Cardiac muscle cell (in vitro differentiated cells and primary cell): ENCODE results near the gene FOCAD. TPM values are rescaled to one million over a fixed set of nuclear protein-coding genes. Genes with fewer than 3 reads are reported as not detected.
"Not testable (repeated sequence)": the region's sequence is repeated elsewhere in the genome, so short reads cannot be mapped to it uniquely, and the experiment has no call there.

Source experiments
- DNase-seq, 2 donors: peaks; one replicate each; pipeline versions ENCODE4 v3.0.0 to v3.0.0-alpha.2; 2010 to 2017; ENCODE audit warnings: low read depth in 1 of 2, low spot score in 1 of 2
- H3K27ac ChIP-seq: fragments of 200-600 bp; sonication (generic); 2 replicates; pipeline ENCODE4 v1.5.1; 2016
- H3K27me3 ChIP-seq: fragments of 200-600 bp; sonication (generic); 2 replicates; pipeline ENCODE4 v1.6.0; 2016; ENCODE audit warnings: control low read depth
- H3K36me3 ChIP-seq: fragments of 200-600 bp; sonication (generic); 2 replicates; pipeline ENCODE4 v1.5.1; 2016; ENCODE audit warnings: control low read depth
- H3K4me1 ChIP-seq: fragments of 200-600 bp; sonication (generic); 2 replicates; pipeline ENCODE4 v1.8.1; 2017; ENCODE audit warnings: low read depth, mild to moderate bottlenecking, mixed run types
- H3K4me3 ChIP-seq: fragments of 200-600 bp; sonication (generic); 2 replicates; pipeline ENCODE4 v1.5.1; 2016; ENCODE audit warnings: mild to moderate bottlenecking
- H3K9me3 ChIP-seq: fragments of 200-600 bp; sonication (generic); 2 replicates; pipeline ENCODE4 v1.5.1; 2017; ENCODE audit warnings: low read depth, mild to moderate bottlenecking, control low read depth
- polyA plus RNA-seq: library from polyadenylated mRNA; unstranded; fragments of >200 nt; fragmentation: Nextera tagmentation; extraction: Ambion mirVana; gene quantifications from 2 replicates; pipeline ENCODE4 v1.2.1, GENCODE V29; 2016
- total RNA-seq: library from RNA; depleted of rRNA; stranded (reverse); fragments of >200 nt; gene quantifications from 2 replicates; pipeline ENCODE4 v1.2.3, GENCODE V29; 2016
- TF ChIP-seq, protein P1 (sequence below): IDR thresholded peaks from 2 replicates; pipeline ENCODE4 v1.5.1; 2012; ENCODE audit warnings: low read depth, mild to moderate bottlenecking, low read length

Gene FOCAD
- total and polyA plus RNA-seq, 2 experiments from 2014 or later, result 32.9 to 57.0 TPM

DNA sequence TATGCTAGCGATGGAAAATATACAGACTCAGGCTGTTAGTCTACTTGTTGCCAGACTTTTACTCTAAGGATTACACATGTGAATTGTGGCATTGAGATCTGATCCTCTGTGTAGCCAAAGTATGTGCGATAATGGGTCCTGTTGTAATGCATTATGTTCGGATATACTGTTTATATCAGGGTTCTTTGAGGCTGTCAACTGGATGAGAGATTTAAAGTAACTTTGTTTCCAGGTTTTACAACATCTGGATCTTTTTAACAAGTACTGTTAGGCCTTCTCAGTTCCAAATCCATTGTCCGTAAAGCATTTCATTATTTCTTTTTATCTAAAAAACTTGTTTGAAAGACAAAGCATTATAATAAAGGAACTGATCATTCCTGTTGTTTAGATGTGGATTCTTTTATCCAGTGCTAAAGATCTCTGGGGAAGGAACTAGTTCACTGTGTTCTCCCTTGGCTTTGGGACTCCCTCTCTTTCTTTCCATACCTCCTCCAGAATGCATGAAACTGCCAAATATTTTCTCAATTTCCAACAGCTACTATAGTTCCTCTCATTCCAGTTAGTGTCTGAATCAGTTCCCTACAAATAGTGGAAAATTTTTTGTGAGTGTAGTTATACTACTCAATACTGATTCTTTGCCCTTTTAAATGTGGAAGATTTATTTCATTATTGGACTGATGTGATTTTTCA lies 278.6 kb downstream of the FOCAD start:
- TF ChIP-seq, protein P1, sequence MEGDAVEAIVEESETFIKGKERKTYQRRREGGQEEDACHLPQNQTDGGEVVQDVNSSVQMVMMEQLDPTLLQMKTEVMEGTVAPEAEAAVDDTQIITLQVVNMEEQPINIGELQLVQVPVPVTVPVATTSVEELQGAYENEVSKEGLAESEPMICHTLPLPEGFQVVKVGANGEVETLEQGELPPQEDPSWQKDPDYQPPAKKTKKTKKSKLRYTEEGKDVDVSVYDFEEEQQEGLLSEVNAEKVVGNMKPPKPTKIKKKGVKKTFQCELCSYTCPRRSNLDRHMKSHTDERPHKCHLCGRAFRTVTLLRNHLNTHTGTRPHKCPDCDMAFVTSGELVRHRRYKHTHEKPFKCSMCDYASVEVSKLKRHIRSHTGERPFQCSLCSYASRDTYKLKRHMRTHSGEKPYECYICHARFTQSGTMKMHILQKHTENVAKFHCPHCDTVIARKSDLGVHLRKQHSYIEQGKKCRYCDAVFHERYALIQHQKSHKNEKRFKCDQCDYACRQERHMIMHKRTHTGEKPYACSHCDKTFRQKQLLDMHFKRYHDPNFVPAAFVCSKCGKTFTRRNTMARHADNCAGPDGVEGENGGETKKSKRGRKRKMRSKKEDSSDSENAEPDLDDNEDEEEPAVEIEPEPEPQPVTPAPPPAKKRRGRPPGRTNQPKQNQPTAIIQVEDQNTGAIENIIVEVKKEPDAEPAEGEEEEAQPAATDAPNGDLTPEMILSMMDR, result no peak
- no peaks in the 10 kb centered on the region for H3K27me3 ChIP-seq
- H3K4me3 ChIP-seq, result no peak overlapping the region
- no peaks in the 10 kb centered on the region for H3K4me1 ChIP-seq
- no peak overlapping the region for H3K27ac ChIP-seq
- peak in 1 of 2 donors; percentile 3 for DNase-seq
- H3K9me3 ChIP-seq, result no peaks in the 10 kb centered on the region
- H3K36me3 ChIP-seq, result peaks cover 4% of the 10 kb centered on the region

DNA sequence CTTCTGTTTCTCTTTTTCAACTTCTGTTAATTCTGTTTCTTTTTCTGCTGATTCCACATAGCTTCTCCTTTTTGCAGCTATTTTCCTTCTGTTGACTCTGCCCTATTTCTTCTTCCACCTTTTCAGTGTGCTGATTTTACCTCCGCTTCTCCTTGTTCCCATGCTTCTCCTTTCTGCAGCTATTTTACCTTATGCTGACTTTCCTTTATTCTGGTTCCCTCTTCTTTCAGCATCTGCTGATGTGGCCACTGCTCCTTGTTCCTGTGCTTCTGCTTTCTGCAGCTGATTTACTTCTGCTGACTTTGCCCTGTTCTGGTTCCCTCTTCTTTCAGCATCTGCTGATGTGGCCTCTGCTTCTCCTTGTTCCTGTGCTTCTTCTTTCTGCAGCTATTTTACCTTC lies 288.6 kb downstream of the FOCAD start:
- H3K9me3 ChIP-seq, result no peaks in the 10 kb centered on the region
- no peaks in the 10 kb centered on the region for H3K27me3 ChIP-seq
- no peak overlapping the region for H3K27ac ChIP-seq
- DNase-seq, result no peak
- H3K4me3 ChIP-seq, result no peak overlapping the region
- TF ChIP-seq, protein P1, result no peak
- H3K36me3 ChIP-seq, result peaks cover 10% of the 10 kb centered on the region
- no peaks in the 10 kb centered on the region for H3K4me1 ChIP-seq

DNA sequence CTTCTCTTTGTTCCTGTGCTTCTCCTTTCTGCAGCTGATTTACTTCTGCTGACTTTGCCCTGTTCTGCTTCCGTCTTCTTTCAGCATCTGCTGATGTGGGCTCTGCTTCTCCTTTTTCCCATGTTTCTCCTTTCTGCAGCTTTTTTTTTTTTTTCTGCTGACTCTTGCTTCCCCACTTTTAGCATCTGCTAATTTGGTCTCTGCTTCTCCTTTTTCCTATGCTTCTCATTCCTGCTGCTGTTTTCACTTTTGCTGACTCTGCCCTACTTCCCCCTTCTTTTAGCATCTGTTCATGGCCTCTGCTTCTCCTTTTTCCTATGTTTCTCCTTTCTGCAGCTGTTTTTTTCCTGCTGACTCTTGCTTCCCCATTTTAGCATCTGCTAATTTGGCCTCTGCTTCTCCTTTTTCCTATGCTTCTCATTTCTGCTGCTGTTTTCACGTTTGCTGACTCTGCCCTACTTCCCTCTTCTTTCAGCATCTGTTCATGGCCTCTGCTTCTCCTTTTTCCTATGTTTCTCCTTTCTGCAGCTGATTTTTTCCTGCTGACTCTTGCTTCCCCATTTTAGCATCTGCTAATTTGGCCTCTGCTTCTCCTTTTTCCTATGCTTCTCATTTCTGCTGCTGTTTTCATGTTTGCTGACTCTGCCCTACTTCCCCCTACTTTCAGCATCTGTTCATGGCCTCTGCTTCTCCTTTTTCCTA lies 289.3 kb downstream of the FOCAD start:
- H3K4me3 ChIP-seq, H3K4me1 ChIP-seq, DNase-seq, H3K27ac ChIP-seq, H3K9me3 ChIP-seq, H3K27me3 ChIP-seq, H3K36me3 ChIP-seq: not testable (repeated sequence)

DNA sequence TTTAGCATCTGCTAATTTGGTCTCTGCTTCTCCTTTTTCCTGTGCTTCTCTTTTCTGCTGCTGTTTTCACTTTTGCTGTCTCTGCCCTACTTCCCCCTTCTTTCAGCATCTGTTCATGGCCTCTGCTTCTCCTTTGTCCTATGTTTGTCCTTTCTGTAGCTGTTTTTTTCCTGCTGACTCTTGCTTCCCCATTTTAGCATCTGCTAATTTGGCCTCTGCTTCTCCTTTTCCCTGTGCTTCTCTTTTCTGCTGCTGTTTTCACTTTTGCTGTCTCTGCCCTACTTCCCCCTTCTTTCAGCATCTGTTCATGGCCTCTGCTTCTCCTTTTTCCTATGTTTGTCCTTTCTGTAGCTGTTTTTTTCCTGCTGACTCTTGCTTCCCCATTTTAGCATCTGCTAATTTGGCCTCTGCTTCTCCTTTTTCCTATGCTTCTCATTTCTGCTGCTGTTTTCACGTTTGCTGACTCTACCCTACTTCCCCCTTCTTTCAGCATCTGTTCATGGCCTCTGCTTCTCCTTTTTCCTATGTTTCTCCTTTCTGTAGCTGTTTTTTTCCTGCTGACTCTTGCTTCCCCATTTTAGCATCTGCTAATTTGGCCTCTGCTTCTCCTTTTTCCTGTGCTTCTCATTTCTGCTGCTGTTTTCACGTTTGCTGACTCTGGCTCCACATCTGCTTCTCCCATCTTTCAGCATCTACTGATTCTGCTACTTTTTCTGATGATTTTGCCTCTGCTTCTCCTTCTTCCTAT lies 290.3 kb downstream of the FOCAD start:
- DNase-seq, H3K27me3 ChIP-seq, H3K27ac ChIP-seq, H3K4me3 ChIP-seq, H3K4me1 ChIP-seq, H3K36me3 ChIP-seq, H3K9me3 ChIP-seq: not testable (repeated sequence)

DNA sequence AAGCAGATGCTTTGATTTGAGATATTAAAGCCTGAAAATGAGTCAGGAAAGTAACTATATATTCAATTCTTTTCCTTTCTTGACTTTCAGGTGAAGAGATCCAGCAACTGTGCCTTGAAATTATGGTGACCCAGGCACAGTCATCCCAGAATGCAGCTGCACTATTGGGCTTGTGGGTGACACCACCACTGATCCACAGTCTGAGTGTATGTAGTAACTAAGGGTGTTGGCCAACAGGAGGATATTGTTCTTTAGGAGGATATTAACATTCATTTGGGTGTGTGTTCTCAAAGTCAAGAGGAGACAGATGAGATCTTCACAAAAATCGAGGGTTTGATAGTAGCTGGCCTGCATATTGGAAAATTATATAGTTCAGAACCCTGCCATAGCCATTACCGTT lies 294.2 kb downstream of the FOCAD start:
- H3K27me3 ChIP-seq, result no peaks in the 10 kb centered on the region
- H3K4me3 ChIP-seq, result no peak overlapping the region
- peaks cover 6% of the 10 kb centered on the region for H3K4me1 ChIP-seq
- peaks cover 25% of the 10 kb centered on the region for H3K36me3 ChIP-seq
- no peak overlapping the region for H3K27ac ChIP-seq
- no peak for DNase-seq
- H3K9me3 ChIP-seq, result no peaks in the 10 kb centered on the region
- TF ChIP-seq, protein P1, result no peak

DNA sequence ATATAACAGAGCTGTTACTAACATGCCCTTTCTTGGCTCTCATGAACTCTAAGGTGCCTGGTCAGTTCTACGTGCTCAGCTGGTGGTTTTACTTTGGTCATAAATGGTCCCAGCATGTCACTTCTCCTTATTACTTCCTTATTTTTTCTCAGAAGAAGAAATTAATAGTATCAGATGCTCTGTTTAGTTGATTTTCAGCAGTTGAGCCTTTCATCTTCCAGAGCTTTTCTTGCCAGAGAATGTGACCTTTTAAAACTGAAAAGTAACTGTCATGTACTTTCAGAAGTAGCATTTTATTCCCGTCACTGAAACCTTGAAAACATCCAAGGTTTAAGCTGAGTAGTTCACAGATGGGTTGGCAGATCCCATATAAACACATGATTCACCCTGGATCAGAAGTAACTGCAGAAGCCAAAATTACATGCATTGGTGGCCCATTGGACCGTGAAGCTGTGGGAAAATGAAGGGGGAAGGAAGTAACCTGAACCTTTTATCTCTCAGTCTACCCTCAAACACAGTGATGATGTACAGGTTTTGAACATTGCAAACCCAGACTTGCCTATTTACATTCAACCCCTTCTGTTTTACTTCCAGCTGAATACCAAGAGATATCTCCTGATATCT lies 296.9 kb downstream of the FOCAD start:
- H3K27ac ChIP-seq, result no peak overlapping the region
- no peak overlapping the region for H3K4me3 ChIP-seq
- TF ChIP-seq, protein P1, result no peak

More for the DNA sequence above, 296.9 kb downstream of the FOCAD start:
- Histone ChIP-seq H3K4me1 (peaks cover 6% of the 10 kb centered on the region), H3K9me3 (no peaks in the 10 kb centered on the region), H3K27me3 (no peaks in the 10 kb centered on the region), H3K36me3 (peaks cover 25% of the 10 kb centered on the region)
- peak in 1 of 2 donors; percentile 43 for DNase-seq
